ENCODE results near the gene MSRB3. TPM values are rescaled to one million over a fixed set of nuclear protein-coding genes. Genes with fewer than 3 reads are reported as not detected.

MSRB3 gene
- total and polyA plus RNA-seq, 2 of the 8 experiments (the other 6 are each of a cell fraction or from before 2014, with no cell fraction given), result 0.32 to 1.2 TPM

- TF ChIP-seq CHD7 (IDR thresholded peaks at IDR 0.05; ENCODE audit: insufficient replicate concordance, low read length), result no peak
- no peak for TF ChIP-seq EGR1 (IDR thresholded peaks at IDR 0.05; ENCODE audit: borderline replicate concordance, low read depth, low read length)
- no peak for TF ChIP-seq ATF2 (IDR thresholded peaks at IDR 0.05; ENCODE audit: low read length)
- TF ChIP-seq JUND (IDR thresholded peaks at IDR 0.05; ENCODE audit: low read length), result no peak
- no peak for TF ChIP-seq EZH2 (IDR thresholded peaks at IDR 0.05; ENCODE audit: low read depth, low read length, severe bottlenecking)
- no peak for TF ChIP-seq CHD2 (IDR thresholded peaks at IDR 0.05; ENCODE audit: low read length)
These were observed 85.6 kb downstream of the MSRB3 start (continued) for GRCh38 chr12:65364046-65364445.
